HUES48 (cell line): Measurements from ENCODE around the gene HHAT.
A peak's percentile ranks its signal among the peaks of the same experiment; 100 is the strongest.
"Not testable (repeated sequence)": the region's sequence is repeated elsewhere in the genome, so short reads cannot be mapped to it uniquely, and the experiment has no call there.

Experiments used
- H3K27ac ChIP-seq: one replicate; pipeline ENCODE4 v1.7.0; 2013; ENCODE audit warnings: low read depth, low read length, inconsistent platforms
- H3K27me3 ChIP-seq: 2 replicates; pipeline ENCODE4 v1.6.1; 2013; ENCODE audit warnings: mild to moderate bottlenecking, low read length; ENCODE audit not compliant: control insufficient read depth, insufficient read depth
- H3K36me3 ChIP-seq: 2 replicates; pipeline ENCODE4 v1.6.1; 2013; ENCODE audit warnings: low read length; ENCODE audit not compliant: control insufficient read depth, insufficient read depth
- H3K4me1 ChIP-seq: 2 replicates; pipeline ENCODE4 v1.6.1; 2013; ENCODE audit warnings: mild to moderate bottlenecking, low read length; ENCODE audit not compliant: control insufficient read depth, insufficient read depth
- H3K4me3 ChIP-seq: 2 replicates; pipeline ENCODE4 v1.5.1; 2013; ENCODE audit warnings: mild to moderate bottlenecking, low read depth, low read length
- H3K9ac ChIP-seq: 2 replicates; pipeline ENCODE4 v1.6.1; 2013; ENCODE audit warnings: mild to moderate bottlenecking, low read depth, low read length, moderate library complexity
- H3K9me3 ChIP-seq: 2 replicates; pipeline ENCODE4 v1.6.1; 2013; ENCODE audit warnings: low read length; ENCODE audit not compliant: control insufficient read depth, insufficient read depth

The HHAT gene

GRCh38 chr1:210394281-210394821, 65.6 kb downstream of the HHAT start:
- Histone ChIP-seq H3K36me3 (no peaks in the 10 kb centered on the region), H3K27ac (no peak overlapping the region), H3K27me3 (no peaks in the 10 kb centered on the region), H3K4me1 (no peaks in the 10 kb centered on the region), H3K4me3 (no peak overlapping the region), H3K9me3 (peaks cover 6% of the 10 kb centered on the region; the same call in 1 of the 2 replicates), H3K9ac (no peak overlapping the region)

GRCh38 chr1:210396541-210396940, 67.8 kb downstream of the HHAT start:
- Histone ChIP-seq H3K9me3 (peaks cover 4% of the 10 kb centered on the region; the same call in 1 of the 2 replicates), H3K27ac (no peak overlapping the region), H3K27me3 (no peaks in the 10 kb centered on the region), H3K36me3 (no peaks in the 10 kb centered on the region), H3K4me1 (peaks cover 3% of the 10 kb centered on the region; the same call in 1 of the 2 replicates), H3K4me3 (no peak overlapping the region), H3K9ac (no peak overlapping the region)

- Histone ChIP-seq H3K4me1 (peaks cover 3% of the 10 kb centered on the region; the same call in 1 of the 2 replicates), H3K27me3 (no peaks in the 10 kb centered on the region), H3K9ac (no peak overlapping the region), H3K36me3 (no peaks in the 10 kb centered on the region), H3K27ac (no peak overlapping the region), H3K9me3 (peaks cover 4% of the 10 kb centered on the region; the same call in 1 of the 2 replicates), H3K4me3 (no peak overlapping the region)
Measured at GRCh38 chr1:210397252-210397651, 68.5 kb downstream of the HHAT start.

- Histone ChIP-seq H3K4me3 (no peak overlapping the region), H3K4me1 (peaks cover 3% of the 10 kb centered on the region; the same call in 1 of the 2 replicates), H3K9ac (no peak overlapping the region)
Measured at GRCh38 chr1:210397681-210398080, 69.0 kb downstream of the HHAT start.

GRCh38 chr1:210398466-210398865, 69.8 kb downstream of the HHAT start:
- no peak overlapping the region for H3K9ac ChIP-seq
- peaks cover 4% of the 10 kb centered on the region; the same call in 1 of the 2 replicates for H3K9me3 ChIP-seq
- no peak overlapping the region for H3K4me3 ChIP-seq
- H3K27ac ChIP-seq: no peak overlapping the region
- H3K4me1 ChIP-seq: peaks cover 6% of the 10 kb centered on the region; the same call in 1 of the 2 replicates
- no peaks in the 10 kb centered on the region for H3K27me3 ChIP-seq
- H3K36me3 ChIP-seq: no peaks in the 10 kb centered on the region

More at GRCh38 chr1:210397681-210398080, 69.0 kb downstream of the HHAT start:
- no peaks in the 10 kb centered on the region for H3K27me3 ChIP-seq
- H3K36me3 ChIP-seq: no peaks in the 10 kb centered on the region
- peaks cover 4% of the 10 kb centered on the region; the same call in 1 of the 2 replicates for H3K9me3 ChIP-seq
- H3K27ac ChIP-seq: no peak overlapping the region

GRCh38 chr1:210400043-210400840, 71.5 kb downstream of the HHAT start:
- H3K36me3 ChIP-seq: no peaks in the 10 kb centered on the region
- H3K4me3 ChIP-seq: no peak overlapping the region
- no peak overlapping the region for H3K9ac ChIP-seq
- H3K9me3 ChIP-seq: peaks cover 4% of the 10 kb centered on the region; the same call in 1 of the 2 replicates
- no peaks in the 10 kb centered on the region for H3K27me3 ChIP-seq
- H3K4me1 ChIP-seq: peaks cover 6% of the 10 kb centered on the region; the same call in 1 of the 2 replicates
- no peak overlapping the region for H3K27ac ChIP-seq

GRCh38 chr1:210402560-210402959, 73.9 kb downstream of the HHAT start:
- no peaks in the 10 kb centered on the region for H3K36me3 ChIP-seq
- no peak overlapping the region for H3K27ac ChIP-seq
- H3K4me1 ChIP-seq: peaks cover 12% of the 10 kb centered on the region; the same call in 1 of the 2 replicates
- no peak overlapping the region for H3K9ac ChIP-seq
- no peaks in the 10 kb centered on the region for H3K9me3 ChIP-seq
- H3K27me3 ChIP-seq: no peaks in the 10 kb centered on the region
- H3K4me3 ChIP-seq: no peak overlapping the region

GRCh38 chr1:210405316-210405715, 76.6 kb downstream of the HHAT start:
- Histone ChIP-seq H3K4me1 (peaks cover 11% of the 10 kb centered on the region; the same call in 1 of the 2 replicates), H3K9me3 (no peaks in the 10 kb centered on the region), H3K4me3 (no peak overlapping the region)

GRCh38 chr1:210406341-210406740, 77.6 kb downstream of the HHAT start:
- H3K4me3 ChIP-seq, H3K36me3 ChIP-seq, H3K27ac ChIP-seq, H3K9ac ChIP-seq, H3K4me1 ChIP-seq, H3K9me3 ChIP-seq, H3K27me3 ChIP-seq: not testable (repeated sequence)

More at GRCh38 chr1:210405316-210405715, 76.6 kb downstream of the HHAT start:
- H3K27me3 ChIP-seq: no peaks in the 10 kb centered on the region
- no peaks in the 10 kb centered on the region for H3K36me3 ChIP-seq
- H3K9ac ChIP-seq: no peak overlapping the region
- H3K27ac ChIP-seq: no peak overlapping the region

GRCh38 chr1:210407207-210407886, 78.6 kb downstream of the HHAT start:
- H3K27ac ChIP-seq: peak overlapping the region; percentile 3
- H3K9me3 ChIP-seq: no peaks in the 10 kb centered on the region
- no peak overlapping the region for H3K9ac ChIP-seq
- H3K4me3 ChIP-seq: no peak overlapping the region
- H3K27me3 ChIP-seq: no peaks in the 10 kb centered on the region
- H3K4me1 ChIP-seq: peaks cover 10% of the 10 kb centered on the region; the same call in 1 of the 2 replicates
- H3K36me3 ChIP-seq: no peaks in the 10 kb centered on the region
